HepG2 (cell line): Measurements from ENCODE around the gene KAT6B. TPM values are rescaled to one million over a fixed set of nuclear protein-coding genes. Genes with fewer than 3 reads are reported as not detected.

Source experiments
- ATAC-seq: fragments of 200-7000 bp; cut with Tn5 transposase; 3 replicates; pipeline ENCODE4 v1.9.1; 2020; ENCODE audit warnings: mild to moderate bottlenecking, moderate library complexity
- BruUV-seq: library from RNA; stranded (reverse); fragments of 400-500 nt; replicated peaks from 2 replicates; lab custom pipeline; 2021; lab: Mats Ljungman, UMichigan
- CTCF ChIA-PET: fragments of 300-600 bp; formaldehyde crosslinking; extraction: SDS; loops from one replicate; lab custom pipeline; 2021; ENCODE audit warnings: low total read pairs, inconsistent platforms, low intra/inter-chr PET ratio; lab: Yijun Ruan, JAX
- POLR2A ChIA-PET: fragments of 350-600 bp; sonication (Branson Sonifier 250); formaldehyde crosslinking; loops from one replicate; lab custom pipeline; 2020; ENCODE audit warnings: antibody characterized with exemption, inconsistent platforms; lab: Yijun Ruan, JAX
- DNase-seq: peaks from one replicate; pipeline ENCODE4 v3.0.0-alpha.2; 2015; ENCODE audit warnings: low spot score
- FAIRE-seq: peaks from 3 replicates; lab custom pipeline; 2011; peaks lifted over from hg19 to GRCh38; lab: Jason Lieb, UNC
- H2AFZ ChIP-seq: one replicate; pipeline ENCODE4 v1.6.1; 2011; ENCODE audit warnings: low read length, inconsistent platforms
- H3K27ac ChIP-seq: fragments of 300-600 bp; 3 replicates; pipeline ENCODE4 v1.8.0; 2011; ENCODE audit warnings: mixed run types, mild to moderate bottlenecking, mixed read lengths, low read length, inconsistent platforms; ENCODE audit not compliant: insufficient read depth; ENCODE audit errors: extremely low read length
- H3K27me3 ChIP-seq, 2 experiments: fragments of 200-600 bp in 1 of 2; 2 replicates in 1 of 2; 3 replicates in 1 of 2; pipeline versions ENCODE4 v1.6.0 to v1.8.0; 2011; ENCODE audit warnings: low read length in 2 of 2, mild to moderate bottlenecking in 2 of 2, moderate library complexity in 2 of 2, inconsistent platforms in 1 of 2; ENCODE audit not compliant: insufficient read depth in 2 of 2, control insufficient read depth in 1 of 2
- H3K36me3 ChIP-seq, 2 experiments: fragments of 200-600 bp in 1 of 2; replicated peaks in 1 of 2; 2 replicates in 1 of 2; 3 replicates in 1 of 2; pipeline versions ENCODE4 v1.5.1 to v1.8.0; 2011; ENCODE audit warnings: low read length in 2 of 2, inconsistent platforms in 1 of 2; ENCODE audit not compliant: insufficient read depth in 2 of 2, control insufficient read depth in 1 of 2
- H3K4me1 ChIP-seq: 2 replicates; pipeline ENCODE4 v1.5.1; 2012; ENCODE audit warnings: low read length, inconsistent platforms; ENCODE audit not compliant: insufficient read depth
- H3K4me2 ChIP-seq: 2 replicates; pipeline ENCODE4 v1.6.0; 2011; ENCODE audit warnings: low read depth, low read length, inconsistent platforms
- H3K4me3 ChIP-seq, 3 experiments: fragments of 200-600 bp in 1 of 3; sonication (generic), shearing (Covaris generic) in 1 of 3; replicated peaks in 1 of 3; 2 replicates each; pipeline ENCODE4 v1.5.1; 2011 to 2016; ENCODE audit warnings: low read length in 3 of 3, inconsistent platforms in 2 of 3, low read depth in 2 of 3, mild to moderate bottlenecking in 2 of 3, control low read depth in 1 of 3, mixed read lengths in 1 of 3; ENCODE audit not compliant: insufficient read depth in 1 of 3
- H3K79me2 ChIP-seq: one replicate; pipeline ENCODE4 v1.6.1; 2011; ENCODE audit warnings: low read length, inconsistent platforms; ENCODE audit not compliant: insufficient read depth
- H3K9ac ChIP-seq: 2 replicates; pipeline ENCODE4 v1.6.0; 2011; ENCODE audit warnings: mild to moderate bottlenecking, low read depth, low read length, inconsistent platforms; ENCODE audit not compliant: insufficient read depth
- H3K9me3 ChIP-seq: 2 replicates; pipeline ENCODE4 v1.5.1; 2012; ENCODE audit warnings: mild to moderate bottlenecking, low read length
- H4K20me1 ChIP-seq: 2 replicates; pipeline ENCODE4 v1.6.0; 2011; ENCODE audit warnings: inconsistent platforms, mild to moderate bottlenecking, low read length, moderate library complexity; ENCODE audit not compliant: insufficient read depth
- EED ChIP-seq: sonication (generic); formaldehyde crosslinking; IDR thresholded peaks from 2 replicates; pipeline ENCODE4 v1.5.0; 2020; ENCODE audit warnings: mild to moderate bottlenecking, missing genetic modification reagents
- MEF2D ChIP-seq: sonication (generic); formaldehyde crosslinking; IDR thresholded peaks from 2 replicates; pipeline ENCODE4 v1.5.1; 2020; ENCODE audit warnings: mild to moderate bottlenecking, missing genetic modification reagents
- NFKB2 ChIP-seq: sonication (generic); formaldehyde crosslinking; IDR thresholded peaks from 2 replicates; pipeline ENCODE4 v1.4.0; 2020; ENCODE audit warnings: missing genetic modification reagents, borderline replicate concordance
- POLR2AphosphoS5 ChIP-seq: IDR thresholded peaks from 2 replicates; pipeline ENCODE4 v1.6.1; 2012; ENCODE audit warnings: low read depth, low read length
- TBX3 ChIP-seq: fragments of 450-650 bp; IDR thresholded peaks from 2 replicates; pipeline ENCODE4 v1.6.1; 2017; ENCODE audit warnings: antibody characterized with exemption, mild to moderate bottlenecking, inconsistent platforms, borderline replicate concordance
- ZNF225 ChIP-seq: sonication (generic); formaldehyde crosslinking; IDR thresholded peaks from 2 replicates; pipeline ENCODE4 v1.4.0; 2020; ENCODE audit warnings: mild to moderate bottlenecking, missing genetic modification reagents
- ZNF543 ChIP-seq: sonication (generic); formaldehyde crosslinking; IDR thresholded peaks from 2 replicates; pipeline ENCODE4 v1.4.0; 2020; ENCODE audit warnings: mild to moderate bottlenecking, missing genetic modification reagents
- WGBS: methylation state at CpG from one replicate; pipeline ENCODE4 v1.1.6; 2017; ENCODE audit warnings: low lambda C conversion rate; 5-methylcytosine and 5-hydroxymethylcytosine counted together
- in situ Hi-C: cut with HindIII; loops from 2 replicates; pipeline ENCODE4 v1.10.0; 2017; ENCODE audit warnings: low pct_unique_long_range_greater_than_20kb; ENCODE audit not compliant: extremely low pct_ligation_motif_present
- intact Hi-C: fragments of 100-400 bp; cut with micrococcal nuclease; formaldehyde crosslinking; loops from one replicate; pipeline ENCODE4 v1.10.0; 2022; ENCODE audit not compliant: unreplicated experiment
- polyA plus RNA-seq, 8 experiments: library from polyadenylated mRNA; depleted of rRNA in 3 of 8; stranded (reverse) in 7 of 8; unstranded in 1 of 8; fragments of >200 nt; fragmentation: Illumina TruSeq in 4 of 8; extraction: Trizol in 4 of 8; gene quantifications; 2 replicates each; pipeline versions ENCODE4 v1.2.1 to v1.2.3, GENCODE V29; 2011 to 2016; ENCODE audit warnings: low read depth in 4 of 8, missing spikeins in 1 of 8, mixed read lengths in 1 of 8; ENCODE audit not compliant: insufficient read depth in 1 of 8
- total RNA-seq, 5 experiments: library from RNA; depleted of rRNA; stranded (reverse); fragments of >200 nt; fragmentation: Illumina TruSeq; extraction: Trizol; gene quantifications; 2 replicates each; pipeline ENCODE4 v1.2.3, GENCODE V29; 2016; ENCODE audit warnings: low read depth in 1 of 5
- TF ChIP-seq, protein P1 (sequence below): fragments of 450-650 bp; IDR thresholded peaks from 2 replicates; pipeline ENCODE4 v1.6.1; 2017; ENCODE audit warnings: mild to moderate bottlenecking
- TF ChIP-seq, protein P2 (sequence below): sonication (generic); formaldehyde crosslinking; IDR thresholded peaks from 2 replicates; pipeline ENCODE4 v1.4.0; 2020; ENCODE audit warnings: mild to moderate bottlenecking, missing genetic modification reagents

The KAT6B gene
- total and polyA plus RNA-seq, 2 of the 13 experiments (the other 11 are each of a cell fraction or from before 2014, with no cell fraction given), result 3.0 to 9.5 TPM

GRCh38 chr10:74823791-74824183 is 2.6 kb upstream of the KAT6B start:
- no peak for ATAC-seq
- no peak for FAIRE-seq
- no peak for TF ChIP-seq MEF2D (CRISPR knock-in tag)
- TF ChIP-seq TBX3, result no peak
- POLR2A ChIA-PET, result no interaction called here
- H3K9ac ChIP-seq, result peak overlapping the region; percentile 76; the same call in 1 of the 2 replicates
- H3K27me3 ChIP-seq, result no peaks in the 10 kb centered on the region
- peaks cover 52% of the 10 kb centered on the region for H3K4me1 ChIP-seq
- in situ Hi-C loops (no loop called here), intact Hi-C loops (loop anchor here (2.0 to 10.0 kb wide), 2 partner anchors 59 to 199 kb away; no protein-coding TSS in a partner anchor)
- no peak overlapping the region for H2AFZ ChIP-seq
- H3K4me3 ChIP-seq, result peak overlapping the region; percentile 83 to 97 (median 90); a peak in 5 of 6 replicates
- H3K79me2 ChIP-seq, result peaks cover 14% of the 10 kb centered on the region
- WGBS, result 3% methylated on average over 4 of the region's 4 CpGs
- H3K36me3 ChIP-seq, result no peaks in the 10 kb centered on the region
- H3K4me2 ChIP-seq, result peak overlapping the region; percentile 82
- no peaks in the 10 kb centered on the region for H3K9me3 ChIP-seq
- peaks cover 3% of the 10 kb centered on the region; the same call in 1 of the 2 replicates for H4K20me1 ChIP-seq
- peak overlapping the region; percentile 73 for H3K27ac ChIP-seq
- BruUV-seq, result no TSS peak
- CTCF ChIA-PET, result no interaction called here
- no peak for DNase-seq

DNA sequence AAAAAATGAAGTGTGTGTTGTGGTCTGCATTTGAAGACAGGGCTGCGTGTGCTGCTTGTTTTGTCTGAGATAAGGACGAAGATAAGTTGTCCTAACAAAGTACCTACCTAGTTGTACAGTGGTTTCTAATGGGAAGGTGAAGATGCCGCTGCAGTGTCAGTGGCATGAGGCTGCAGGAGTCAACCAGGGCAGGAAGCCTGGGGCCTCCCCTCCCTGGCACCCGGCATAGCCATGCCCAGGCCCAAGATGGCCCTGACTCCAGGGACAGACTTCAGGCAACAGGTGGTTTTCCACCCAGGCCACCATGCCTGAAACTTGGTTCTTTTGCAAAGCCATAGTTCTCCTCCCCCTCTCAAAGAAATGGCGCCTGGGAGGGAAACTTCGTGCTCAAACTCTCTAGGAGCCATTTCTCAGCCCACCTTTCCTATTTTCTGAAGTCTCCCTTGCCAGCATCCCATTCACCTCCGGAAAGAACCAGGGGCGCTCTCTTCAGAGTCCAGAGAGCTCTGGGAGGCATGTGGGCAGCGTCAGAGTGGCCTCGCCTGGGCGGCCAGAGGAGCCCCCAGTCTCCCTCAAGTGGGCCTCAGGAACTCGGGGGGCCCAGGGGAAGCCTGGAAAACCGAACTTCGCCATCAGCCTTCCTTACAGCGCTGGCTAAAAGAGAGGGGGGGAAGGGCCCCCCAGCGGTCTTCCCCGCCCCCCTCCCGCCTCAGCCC is 2.1 kb upstream of the KAT6B start:
- Histone ChIP-seq H3K36me3 (no peaks in the 10 kb centered on the region), H3K9me3 (no peaks in the 10 kb centered on the region), H4K20me1 (peaks cover 3% of the 10 kb centered on the region; the same call in 1 of the 2 replicates), H3K4me3 (peak overlapping the region; percentile 83 to 97 (median 90)), H3K4me2 (peak overlapping the region; percentile 82), H2AFZ (no peak overlapping the region), H3K79me2 (peaks cover 20% of the 10 kb centered on the region), H3K9ac (peak overlapping the region; percentile 76), H3K4me1 (peaks cover 52% of the 10 kb centered on the region), H3K27ac (peak overlapping the region; percentile 73), H3K27me3 (no peaks in the 10 kb centered on the region)
- intact Hi-C loops (loop anchor here (2.0 to 10.0 kb wide), 2 partner anchors 60 to 198 kb away; no protein-coding TSS in a partner anchor), in situ Hi-C loops (no loop called here)
- ChIA-PET POLR2A (interaction anchor here (0.6 kb wide), 4 partner anchors 338 to 445 kb away, joined by 3 to 4 read pairs (median 3); no protein-coding TSS in a partner anchor), CTCF (no interaction called here)
- DNase-seq (peak; percentile 15), ATAC-seq (no peak), FAIRE-seq (no peak)
- TSS peak; percentile 70 for BruUV-seq
- WGBS, result 6% methylated on average over 7 of the region's 18 CpGs
- TF ChIP-seq ZNF225 (CRISPR knock-in tag) (peak; percentile 5; the same call in 1 of the 2 replicates), NFKB2 (no peak), EED (0 out of 2 replicates have a peak, but pooled peaks have one; percentile 39), POLR2AphosphoS5 (peak; percentile 19; the same call in 1 of the 2 replicates), ZNF543 (CRISPR knock-in tag) (0 out of 2 replicates have a peak, but pooled peaks have one; percentile 5)
- TF ChIP-seq, protein P1, sequence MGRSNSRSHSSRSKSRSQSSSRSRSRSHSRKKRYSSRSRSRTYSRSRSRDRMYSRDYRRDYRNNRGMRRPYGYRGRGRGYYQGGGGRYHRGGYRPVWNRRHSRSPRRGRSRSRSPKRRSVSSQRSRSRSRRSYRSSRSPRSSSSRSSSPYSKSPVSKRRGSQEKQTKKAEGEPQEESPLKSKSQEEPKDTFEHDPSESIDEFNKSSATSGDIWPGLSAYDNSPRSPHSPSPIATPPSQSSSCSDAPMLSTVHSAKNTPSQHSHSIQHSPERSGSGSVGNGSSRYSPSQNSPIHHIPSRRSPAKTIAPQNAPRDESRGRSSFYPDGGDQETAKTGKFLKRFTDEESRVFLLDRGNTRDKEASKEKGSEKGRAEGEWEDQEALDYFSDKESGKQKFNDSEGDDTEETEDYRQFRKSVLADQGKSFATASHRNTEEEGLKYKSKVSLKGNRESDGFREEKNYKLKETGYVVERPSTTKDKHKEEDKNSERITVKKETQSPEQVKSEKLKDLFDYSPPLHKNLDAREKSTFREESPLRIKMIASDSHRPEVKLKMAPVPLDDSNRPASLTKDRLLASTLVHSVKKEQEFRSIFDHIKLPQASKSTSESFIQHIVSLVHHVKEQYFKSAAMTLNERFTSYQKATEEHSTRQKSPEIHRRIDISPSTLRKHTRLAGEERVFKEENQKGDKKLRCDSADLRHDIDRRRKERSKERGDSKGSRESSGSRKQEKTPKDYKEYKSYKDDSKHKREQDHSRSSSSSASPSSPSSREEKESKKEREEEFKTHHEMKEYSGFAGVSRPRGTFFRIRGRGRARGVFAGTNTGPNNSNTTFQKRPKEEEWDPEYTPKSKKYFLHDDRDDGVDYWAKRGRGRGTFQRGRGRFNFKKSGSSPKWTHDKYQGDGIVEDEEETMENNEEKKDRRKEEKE, result no peak
- TF ChIP-seq, protein P2, sequence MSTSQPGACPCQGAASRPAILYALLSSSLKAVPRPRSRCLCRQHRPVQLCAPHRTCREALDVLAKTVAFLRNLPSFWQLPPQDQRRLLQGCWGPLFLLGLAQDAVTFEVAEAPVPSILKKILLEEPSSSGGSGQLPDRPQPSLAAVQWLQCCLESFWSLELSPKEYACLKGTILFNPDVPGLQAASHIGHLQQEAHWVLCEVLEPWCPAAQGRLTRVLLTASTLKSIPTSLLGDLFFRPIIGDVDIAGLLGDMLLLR (CRISPR knock-in tag), result no peak
